Measurements from ENCODE around the gene PPP1R12C.

Gene PPP1R12C

DNA sequence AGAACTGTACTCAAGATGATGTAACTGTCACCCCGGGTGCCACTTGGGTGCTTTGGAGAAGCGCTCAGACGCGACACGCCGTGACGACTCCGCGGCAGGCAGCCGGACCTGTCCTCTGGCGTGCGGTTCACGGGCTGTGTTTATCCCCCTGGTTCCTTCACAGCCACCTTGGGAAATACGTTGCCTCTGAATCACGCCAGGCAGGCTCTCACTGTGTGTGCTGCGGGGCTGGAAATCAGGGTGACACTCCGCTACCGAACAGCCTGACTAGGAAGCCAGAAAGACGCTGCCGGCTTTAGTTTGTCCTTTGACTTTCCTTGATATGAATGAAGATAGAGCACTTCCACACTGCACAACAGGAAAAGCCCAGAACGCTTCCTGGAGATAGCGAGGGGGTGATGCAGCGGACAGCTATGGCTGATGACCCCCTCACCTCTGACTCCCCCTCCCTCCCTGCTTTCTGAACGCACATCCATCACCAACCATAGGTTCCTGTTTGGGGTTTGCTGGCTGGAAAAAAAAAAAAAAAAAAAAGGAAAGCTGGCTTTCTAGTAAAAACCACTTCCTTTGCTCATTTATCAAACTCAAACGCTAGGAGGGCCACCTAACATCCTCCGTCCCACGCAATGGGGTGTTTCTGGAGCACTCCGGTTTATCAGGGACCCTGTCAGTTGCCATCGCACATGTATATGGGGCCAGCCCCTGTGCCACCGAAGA lies 75.7 kb downstream of the PPP1R12C start:
- DNase-seq: no peak

DNA sequence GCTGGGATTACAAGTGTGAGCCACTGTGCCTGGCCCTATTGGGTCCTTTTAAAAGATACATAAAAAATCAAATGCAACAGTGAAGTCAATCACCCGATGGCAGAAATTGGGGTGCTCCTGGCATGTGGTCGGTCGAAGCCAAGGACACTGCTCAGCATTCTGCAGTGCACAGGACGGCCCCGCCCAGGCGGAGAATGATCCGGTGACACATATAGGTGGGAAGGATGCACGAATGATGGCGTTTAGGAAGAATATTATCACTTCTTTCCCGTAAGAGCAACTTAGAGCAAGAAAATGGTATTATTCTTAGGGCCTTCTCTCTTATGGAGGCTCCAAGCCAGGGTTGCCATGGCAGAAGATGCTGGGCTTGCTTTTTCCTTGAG lies 76.2 kb downstream of the PPP1R12C start:
- DNase-seq: no peak

All from NCI-H2227 treated with DMSO at 0.1 percent for 48 hours (cell line).